Activated CD4-positive, alpha-beta T cell treated with anti-CD3 and anti-CD28 coated beads, Interleukin-2, amount 50 U/mL, for 4 hours (primary cell): ENCODE results near the gene RACK1.

Experiments
- DNase-seq, 2 experiments: peaks; one replicate each; pipeline ENCODE4 v3.0.0-alpha.2; 2020

The RACK1 gene

GRCh38 chr5:181259283-181259682, 15.6 kb upstream of the RACK1 start:
- no peak for DNase-seq

- no peak for DNase-seq
Observed at GRCh38 chr5:181258576-181258975, 14.9 kb upstream of the RACK1 start.

GRCh38 chr5:181255836-181256578, 12.3 kb upstream of the RACK1 start:
- DNase-seq: no peak

GRCh38 chr5:181255276-181255675, 11.6 kb upstream of the RACK1 start:
- DNase-seq: no peak

- DNase-seq: no peak
Observed at GRCh38 chr5:181248277-181248676, 4.6 kb upstream of the RACK1 start.

- peak; percentile 56 to 60 for DNase-seq
Observed at GRCh38 chr5:181246276-181247049, 2.8 kb upstream of the RACK1 start.

- no peak for DNase-seq
Observed at GRCh38 chr5:181245427-181246275, 1.9 kb upstream of the RACK1 start.

- peak in 1 of 2 experiments; percentile 31 for DNase-seq
Observed at GRCh38 chr5:181243018-181243563, 615 bp downstream of the RACK1 start.

GRCh38 chr5:181242031-181242451, 1.7 kb downstream of the RACK1 start:
- no peak for DNase-seq

- DNase-seq: no peak
Observed at GRCh38 chr5:181241393-181241975, 2.2 kb downstream of the RACK1 start.

- DNase-seq: no peak
Observed at GRCh38 chr5:181239062-181239663, 4.5 kb downstream of the RACK1 start.

GRCh38 chr5:181237729-181238385, 5.8 kb downstream of the RACK1 start:
- DNase-seq: no peak

GRCh38 chr5:181236954-181237641, 6.6 kb downstream of the RACK1 start:
- no peak for DNase-seq

GRCh38 chr5:181236471-181236870, 7.2 kb downstream of the RACK1 start:
- DNase-seq: no peak

GRCh38 chr5:181235689-181236366, 7.9 kb downstream of the RACK1 start:
- no peak for DNase-seq

- no peak for DNase-seq
Observed at GRCh38 chr5:181235323-181235688, 8.4 kb downstream of the RACK1 start.

GRCh38 chr5:181234455-181235306, 9.0 kb downstream of the RACK1 start:
- no peak for DNase-seq

GRCh38 chr5:181233801-181234454, 9.8 kb downstream of the RACK1 start:
- no peak for DNase-seq
